Body of pancreas (tissue), 4 donors: ENCODE data around the gene PARS2. TPM values are rescaled to one million over a fixed set of nuclear protein-coding genes. Genes with fewer than 3 reads are reported as not detected.
A peak's percentile ranks its signal among the peaks of the same experiment; 100 is the strongest.

Source experiments
- ATAC-seq: fragments of 150-250 bp; one replicate; pipeline ENCODE4 v1.9.1; 2016
- DNase-seq, 4 donors: peaks; one replicate each; pipeline ENCODE4 v3.0.0-alpha.2; 2019
- H3K27ac ChIP-seq, 4 donors: fragments of 200-600 bp; sonication (generic); 1 replicate in 3 of 4; 2 replicates in 1 of 4; pipeline versions ENCODE4 v1.5.1 to v1.6.1; 2016 to 2019; ENCODE audit warnings: mild to moderate bottlenecking in 1 of 4, mixed read lengths in 1 of 4, moderate library complexity in 1 of 4
- H3K27me3 ChIP-seq, 2 donors: fragments of 200-600 bp; sonication (generic); one replicate each; pipeline ENCODE4 v1.6.0; 2016; ENCODE audit warnings: mild to moderate bottlenecking in 1 of 2
- H3K36me3 ChIP-seq, 2 donors: fragments of 200-600 bp; sonication (generic); replicated peaks in 1 of 2; 2 replicates each; pipeline ENCODE4 v1.5.1; 2016; ENCODE audit warnings: low read depth in 2 of 2; ENCODE audit not compliant: insufficient read depth in 1 of 2
- H3K4me1 ChIP-seq: fragments of 200-600 bp; sonication (generic); one replicate; pipeline ENCODE4 v1.6.0; 2016
- H3K4me3 ChIP-seq, 2 donors: fragments of 200-600 bp; sonication (generic); 1 replicate in 1 of 2; 2 replicates in 1 of 2; pipeline ENCODE4 v1.5.1; 2016 to 2019
- H3K9me3 ChIP-seq, 3 donors: fragments of 200-600 bp; sonication (generic); 1 replicate in 2 of 3; 2 replicates in 1 of 3; pipeline ENCODE4 v1.5.1; 2016
- POLR2A ChIP-seq, 3 donors: fragments of 450-650 bp; IDR thresholded peaks; one replicate each; pipeline ENCODE4 v1.6.1; 2016; ENCODE audit warnings: antibody characterized with exemption in 3 of 3, mild to moderate bottlenecking in 2 of 3
- WGBS, 2 donors: methylation state at CpG; one replicate each; pipeline ENCODE4 v1.1.5; 2017; 5-methylcytosine and 5-hydroxymethylcytosine counted together
- intact Hi-C: fragments of 100-400 bp; cut with DNase I; formaldehyde crosslinking; loops from one replicate; pipeline ENCODE4 v1.15.1; 2023
- total RNA-seq, 2 donors: library from RNA; depleted of rRNA; stranded (reverse); fragments of >200 nt; gene quantifications; one replicate each; pipeline ENCODE4 v1.1.0, GENCODE V29; 2016
- TF ChIP-seq, protein P1 (sequence below), 7 experiments: fragments of 450-650 bp in 4 of 7; fragments of 200-600 bp in 3 of 7; sonication (generic) in 3 of 7; IDR thresholded peaks; one replicate each; pipeline ENCODE4 v1.5.1; 2016 to 2019; ENCODE audit warnings: antibody characterized with exemption in 7 of 7

The PARS2 gene
- total RNA-seq, 2 donors from 2014 or later: 0.66 to 2.3 TPM

DNA sequence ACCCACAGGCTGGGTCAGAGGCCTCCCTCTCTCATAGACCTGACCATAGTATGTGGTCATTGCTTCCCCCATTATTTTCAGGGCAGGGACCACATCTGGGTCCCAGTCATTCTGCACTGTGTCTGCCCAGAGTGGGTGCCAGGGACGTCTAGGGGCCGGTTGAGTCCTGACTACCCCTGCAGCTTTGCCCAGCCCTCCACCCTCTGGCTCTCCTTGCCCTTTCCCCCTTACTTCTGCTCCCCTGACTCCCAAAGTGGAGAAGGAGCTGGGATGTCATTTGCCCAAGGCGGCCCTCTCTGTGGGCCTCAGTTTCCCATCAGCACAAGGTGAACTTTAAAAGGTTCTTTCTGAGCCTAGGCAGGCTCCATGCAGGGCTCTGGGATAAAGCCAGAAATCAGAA is 41.1 kb upstream of the PARS2 start:
- Histone ChIP-seq H3K4me1 (peaks cover 16% of the 10 kb centered on the region), H3K27ac (no peak overlapping the region), H3K27me3 (no peaks in the 10 kb centered on the region), H3K4me3 (no peak overlapping the region), H3K36me3 (no peaks in the 10 kb centered on the region), H3K9me3 (no peaks in the 10 kb centered on the region)
- WGBS, 2 donors: 86 to 92% methylated on average over 1 to 3 of the region's 3 CpGs
- DNase-seq (peak in 1 of 4 donors; percentile 3), ATAC-seq (no peak)
- TF ChIP-seq, protein P1, sequence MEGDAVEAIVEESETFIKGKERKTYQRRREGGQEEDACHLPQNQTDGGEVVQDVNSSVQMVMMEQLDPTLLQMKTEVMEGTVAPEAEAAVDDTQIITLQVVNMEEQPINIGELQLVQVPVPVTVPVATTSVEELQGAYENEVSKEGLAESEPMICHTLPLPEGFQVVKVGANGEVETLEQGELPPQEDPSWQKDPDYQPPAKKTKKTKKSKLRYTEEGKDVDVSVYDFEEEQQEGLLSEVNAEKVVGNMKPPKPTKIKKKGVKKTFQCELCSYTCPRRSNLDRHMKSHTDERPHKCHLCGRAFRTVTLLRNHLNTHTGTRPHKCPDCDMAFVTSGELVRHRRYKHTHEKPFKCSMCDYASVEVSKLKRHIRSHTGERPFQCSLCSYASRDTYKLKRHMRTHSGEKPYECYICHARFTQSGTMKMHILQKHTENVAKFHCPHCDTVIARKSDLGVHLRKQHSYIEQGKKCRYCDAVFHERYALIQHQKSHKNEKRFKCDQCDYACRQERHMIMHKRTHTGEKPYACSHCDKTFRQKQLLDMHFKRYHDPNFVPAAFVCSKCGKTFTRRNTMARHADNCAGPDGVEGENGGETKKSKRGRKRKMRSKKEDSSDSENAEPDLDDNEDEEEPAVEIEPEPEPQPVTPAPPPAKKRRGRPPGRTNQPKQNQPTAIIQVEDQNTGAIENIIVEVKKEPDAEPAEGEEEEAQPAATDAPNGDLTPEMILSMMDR (IDR thresholded peaks at IDR 0.05): no peak
- TF ChIP-seq POLR2A (IDR thresholded peaks at IDR 0.05): no peak
- intact Hi-C loops: no loop called here

DNA sequence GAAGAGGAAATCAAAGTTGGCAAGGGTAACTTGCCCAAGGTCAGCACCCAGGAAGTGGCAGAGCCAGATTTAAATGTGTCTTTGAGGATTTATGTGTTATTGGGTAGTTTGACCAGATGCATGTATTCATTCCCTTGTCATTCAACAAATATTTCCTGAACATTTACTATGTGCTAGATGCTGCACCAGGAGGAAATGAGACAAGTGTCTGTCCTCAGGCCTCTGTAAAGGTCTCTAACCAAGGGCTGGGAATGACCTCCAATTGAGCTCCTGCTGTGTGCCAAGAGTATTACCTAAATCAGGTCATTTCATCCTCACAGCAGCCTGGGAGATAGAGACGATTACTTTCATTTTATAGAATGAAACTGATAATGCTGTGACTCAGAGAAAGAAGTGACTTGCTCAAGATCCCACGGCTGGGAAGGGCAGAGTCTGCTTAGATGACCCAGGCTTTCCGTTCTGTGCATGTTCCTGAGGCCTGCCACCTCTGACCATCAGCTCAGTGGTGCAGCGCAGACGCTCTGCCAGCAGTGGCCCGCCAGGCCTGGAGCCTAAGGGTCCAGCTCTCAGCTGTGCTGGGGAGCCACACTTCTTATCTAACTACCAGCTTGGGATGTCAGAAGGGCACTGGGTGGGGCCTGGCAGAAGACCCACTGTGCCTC is 40.3 kb upstream of the PARS2 start:
- no peaks in the 10 kb centered on the region for H3K27me3 ChIP-seq
- TF ChIP-seq POLR2A (IDR thresholded peaks at IDR 0.05): no peak
- TF ChIP-seq, protein P1 (IDR thresholded peaks at IDR 0.05): no peak
- intact Hi-C loops: no loop called here
- H3K4me1 ChIP-seq: peaks cover 25% of the 10 kb centered on the region
- H3K4me3 ChIP-seq: no peak overlapping the region
- peak overlapping the region in 1 of 4 donors; percentile 48 for H3K27ac ChIP-seq
- ATAC-seq (no peak), DNase-seq (peak in 1 of 4 donors; percentile 3)
- WGBS, 2 donors: 62 to 76% methylated on average over 3 to 6 of the region's 6 CpGs
- no peaks in the 10 kb centered on the region for H3K9me3 ChIP-seq
- H3K36me3 ChIP-seq: no peaks in the 10 kb centered on the region

DNA sequence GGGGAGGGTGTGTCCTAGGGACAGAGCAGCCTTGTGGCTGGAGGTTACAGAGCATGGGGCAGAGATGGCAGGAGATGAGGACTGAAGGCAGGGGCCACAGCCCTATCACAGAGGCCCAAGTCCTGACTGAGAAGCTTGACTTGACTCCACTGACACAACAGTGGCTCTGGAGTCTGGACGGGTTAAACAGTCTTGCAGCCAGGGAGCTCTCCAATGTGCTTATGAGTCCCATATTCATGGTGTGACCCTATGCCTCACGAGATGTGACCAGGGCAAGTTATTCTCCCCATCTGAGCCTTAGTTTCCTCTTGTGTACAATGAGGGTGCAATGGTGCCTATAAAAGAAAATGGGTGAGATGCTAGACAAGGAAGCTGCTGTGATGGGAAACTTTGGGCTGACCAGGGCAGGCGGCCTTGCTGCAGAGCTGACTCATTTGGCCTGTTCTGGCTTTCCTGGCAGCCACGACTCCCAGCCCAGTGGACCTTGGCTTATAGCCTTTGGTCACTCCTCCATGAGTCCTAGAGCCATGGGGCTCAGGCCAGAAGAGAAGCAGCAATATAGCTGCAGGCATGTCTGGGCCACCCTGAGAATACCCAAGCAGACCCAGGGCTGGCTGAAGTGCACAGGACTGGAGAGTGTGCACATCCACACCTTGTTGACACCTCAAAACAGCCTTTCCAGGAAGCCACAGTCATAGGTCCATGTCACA is 39.6 kb upstream of the PARS2 start:
- ATAC-seq: no peak
- intact Hi-C loops: no loop called here
- no peak overlapping the region for H3K4me3 ChIP-seq
- H3K9me3 ChIP-seq: no peaks in the 10 kb centered on the region
- H3K27ac ChIP-seq: peak overlapping the region in 1 of 4 donors; percentile 48
- TF ChIP-seq, protein P1 (IDR thresholded peaks at IDR 0.05): no peak
- no peak for TF ChIP-seq POLR2A (IDR thresholded peaks at IDR 0.05)
- 68 to 84% methylated on average over 4 of the region's 4 CpGs for WGBS, 2 donors
- no peaks in the 10 kb centered on the region for H3K36me3 ChIP-seq
- no peaks in the 10 kb centered on the region for H3K27me3 ChIP-seq
- DNase-seq: peak; percentile 19 to 46 (median 36)
- peaks cover 31% of the 10 kb centered on the region for H3K4me1 ChIP-seq

DNA sequence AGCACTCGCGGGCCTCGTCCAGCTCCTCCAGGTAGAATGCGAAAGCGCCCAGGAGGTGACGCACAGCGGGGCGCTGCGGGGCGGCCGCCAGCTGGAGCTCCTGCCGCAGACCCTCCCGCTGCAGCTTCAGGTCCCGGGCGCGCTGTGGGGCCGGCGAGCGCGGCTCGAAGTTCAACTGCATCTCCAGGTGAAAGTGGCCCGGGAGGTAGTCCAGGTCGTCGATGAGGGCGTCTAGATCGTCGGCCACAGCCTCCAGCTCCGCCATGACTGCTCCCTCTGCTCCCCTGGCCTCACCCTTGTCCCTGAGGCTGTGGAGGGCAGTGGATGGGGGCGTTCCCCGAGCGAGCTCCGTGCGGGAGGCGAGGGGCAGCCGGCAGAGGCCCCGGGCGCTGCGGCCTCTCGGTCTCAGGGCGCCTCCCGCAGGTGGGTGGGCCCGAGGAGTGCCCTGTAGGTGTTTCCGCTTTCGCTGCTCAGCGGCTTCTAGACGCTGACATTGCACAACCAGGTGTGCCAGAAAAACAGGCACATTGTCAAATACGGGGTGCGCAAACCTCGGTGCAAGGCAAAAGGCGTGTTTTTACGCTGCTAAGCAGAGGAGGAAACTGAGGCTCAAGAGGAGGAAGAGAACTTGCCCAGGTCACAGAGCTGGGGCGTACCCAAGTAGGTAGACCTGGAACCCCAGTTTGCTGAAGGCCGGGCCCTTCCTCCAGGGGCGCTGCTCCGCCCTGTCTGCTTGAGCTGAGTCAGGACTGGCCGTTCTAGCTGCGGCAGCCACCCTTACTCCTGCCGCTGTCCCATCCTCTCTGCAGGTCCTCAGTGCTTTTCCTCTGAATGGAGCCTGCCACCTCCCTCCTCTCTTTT is 36.8 kb upstream of the PARS2 start, which contains the start of gene TTC22:
TSS of gene TTC22 (minus strand) at position 425 of the 861 bp plus-strand sequence. CDS start at position 265, 160 bp downstream.
- intact Hi-C loops: no loop called here
- 0 to 6% methylated on average over 12 to 57 of the region's 58 CpGs for WGBS, 2 donors

More for the DNA sequence above, 36.8 kb upstream of the PARS2 start, which contains the start of gene TTC22:
- peaks cover 43% of the 10 kb centered on the region for H3K4me1 ChIP-seq
- peak; percentile 79 to 88 (median 82) for DNase-seq
- H3K27ac ChIP-seq: peak within 1 kb of the TSS; percentile 75 to 87 (median 80)
- no peaks in the 10 kb centered on the region for H3K9me3 ChIP-seq
- no peaks in the 10 kb centered on the region for H3K36me3 ChIP-seq
- TF ChIP-seq, protein P1 (IDR thresholded peaks at IDR 0.05): peak; percentile 45 to 89 (median 68)
- peak; percentile 45 to 74 (median 63) for TF ChIP-seq POLR2A (IDR thresholded peaks at IDR 0.05)
- no peaks in the 10 kb centered on the region for H3K27me3 ChIP-seq
- peak within 1 kb of the TSS; percentile 44 to 54 for H3K4me3 ChIP-seq
- ATAC-seq: peak; percentile 85
